Activated T-cell treated with anti-CD3 and anti-CD28 coated beads for 4 hours (primary cell): ENCODE results near the gene LARGE1.
"Not testable (repeated sequence)": the region's sequence is repeated elsewhere in the genome, so short reads cannot be mapped to it uniquely, and the experiment has no call there.

Experiments
- DNase-seq: peaks from one replicate; pipeline ENCODE4 v3.0.0-alpha.2; 2020

The LARGE1 gene

DNA sequence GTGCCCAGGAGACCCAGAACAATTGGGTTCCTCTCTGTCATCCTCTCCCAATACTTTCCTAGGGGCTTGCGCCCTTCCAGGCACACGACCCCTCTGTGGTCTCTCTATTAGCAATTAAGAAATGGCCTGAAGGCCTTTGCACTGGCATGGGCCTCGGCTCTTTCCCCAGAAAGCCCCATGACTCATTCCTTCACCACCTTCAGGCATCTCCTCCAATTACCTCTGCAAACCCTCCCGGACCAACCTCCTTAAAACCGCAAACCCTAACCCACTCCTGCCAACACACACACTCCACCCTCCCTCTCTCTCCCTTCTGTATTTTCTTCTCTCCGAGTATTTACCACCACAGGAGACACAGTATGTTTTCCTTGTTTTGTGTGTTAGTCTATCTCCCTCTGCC is 36.7 kb downstream of the LARGE1 start:
- no peak for DNase-seq

DNA sequence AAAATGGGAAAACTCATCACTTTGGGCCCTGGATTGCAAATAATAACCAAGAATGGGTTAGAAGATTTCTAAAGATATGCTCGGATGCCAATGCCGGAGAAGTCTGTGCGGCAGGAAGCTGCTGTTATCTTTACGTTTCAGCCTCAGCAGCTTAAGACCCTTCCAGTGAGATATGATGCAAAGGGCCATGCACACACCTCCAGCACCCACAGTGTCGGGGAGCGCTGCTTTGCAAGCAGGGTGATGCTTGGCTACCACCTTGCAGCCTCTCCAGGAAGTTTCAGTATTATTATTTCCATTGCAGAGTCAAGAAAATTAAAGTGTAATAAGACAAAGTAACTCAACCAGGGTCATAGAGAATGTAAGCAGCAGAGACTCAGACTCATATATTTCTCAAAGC is 37.3 kb downstream of the LARGE1 start:
- DNase-seq = no peak

DNA sequence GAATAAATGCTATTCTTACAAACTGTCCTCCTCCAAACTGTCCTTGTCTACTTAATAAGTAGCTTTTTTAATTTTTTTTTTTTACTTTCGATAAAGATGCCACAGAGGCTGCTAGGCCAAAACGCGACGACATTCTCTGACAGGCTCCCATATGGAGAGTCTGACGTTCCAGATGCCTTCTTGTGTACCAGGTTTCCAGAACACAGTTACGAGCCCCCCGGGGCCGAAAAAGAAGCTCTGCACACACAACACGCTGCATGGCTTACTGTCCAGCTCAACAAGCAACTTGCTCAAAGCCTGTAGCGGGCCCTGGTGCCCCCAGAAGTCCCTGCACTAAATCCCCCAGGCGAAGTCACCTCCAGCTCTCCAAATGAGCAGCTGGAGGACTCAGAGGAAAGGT is 39.3 kb downstream of the LARGE1 start:
- DNase-seq = no peak

GRCh38 chr22:33879796-33880195 is 40.5 kb downstream of the LARGE1 start:
- no peak for DNase-seq

DNA sequence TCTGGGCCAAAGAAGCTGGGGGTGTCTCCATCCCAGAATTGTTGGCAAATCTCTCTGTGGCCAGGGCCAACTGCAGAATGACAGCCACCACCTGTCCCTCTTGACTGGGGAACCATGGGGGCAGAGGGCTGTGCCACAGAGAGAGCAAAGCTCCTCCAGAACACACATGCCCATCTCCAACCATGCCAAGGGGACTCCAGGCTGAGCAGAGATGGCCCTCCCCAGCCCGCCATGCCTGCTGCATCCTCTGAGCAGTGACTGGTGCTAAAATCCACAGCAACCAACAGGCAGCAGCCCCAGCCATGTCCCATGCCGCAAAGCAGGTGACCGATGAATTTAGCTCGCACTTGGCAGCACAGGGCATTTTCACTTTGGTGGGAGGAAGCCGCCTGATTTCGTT is 45.0 kb downstream of the LARGE1 start:
- DNase-seq = no peak

- DNase-seq = no peak
These were observed 46.1 kb downstream of the LARGE1 start for GRCh38 chr22:33874206-33874605.

DNA sequence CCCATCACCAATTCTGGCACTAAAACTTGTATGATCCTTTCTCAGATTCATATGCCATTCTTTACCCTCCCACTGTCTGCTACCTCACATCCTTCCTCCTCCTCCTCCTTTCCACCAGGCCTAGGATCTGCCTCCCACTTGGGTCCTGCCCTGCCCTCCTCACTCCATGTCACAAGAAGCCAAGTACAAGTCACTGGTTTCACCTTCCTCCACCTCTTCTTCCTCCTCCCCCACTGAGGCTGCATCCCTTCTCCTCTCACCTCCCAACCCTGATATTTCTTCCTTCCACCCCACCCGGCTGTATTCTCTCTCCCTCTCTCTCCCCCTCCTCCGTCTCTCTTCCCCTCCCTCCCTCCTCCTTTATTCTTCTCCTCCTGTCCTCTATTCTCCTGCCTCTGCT is 46.6 kb downstream of the LARGE1 start:
- DNase-seq = no peak

DNA sequence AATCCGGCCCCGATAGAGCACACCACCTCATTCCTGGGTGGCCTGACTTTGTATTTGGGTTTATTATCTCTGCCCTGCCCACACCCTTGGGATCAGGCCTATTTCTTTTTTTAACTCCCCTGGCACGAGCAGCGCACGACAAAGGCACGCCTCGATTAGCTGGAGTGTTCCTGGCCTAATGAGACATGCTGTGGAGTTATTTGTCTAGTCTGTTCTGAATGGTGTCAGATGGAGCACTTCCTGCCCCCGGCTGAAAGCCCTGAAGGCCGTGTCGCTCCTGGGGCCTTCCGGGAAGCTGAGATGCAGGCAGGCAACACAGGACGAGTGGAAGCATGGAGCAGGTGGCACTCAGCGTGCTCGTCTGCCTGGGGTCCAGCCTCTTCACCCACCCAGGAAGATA is 47.1 kb downstream of the LARGE1 start:
- no peak for DNase-seq

GRCh38 chr22:33871935-33872334 is 48.3 kb downstream of the LARGE1 start:
- DNase-seq = no peak

DNA sequence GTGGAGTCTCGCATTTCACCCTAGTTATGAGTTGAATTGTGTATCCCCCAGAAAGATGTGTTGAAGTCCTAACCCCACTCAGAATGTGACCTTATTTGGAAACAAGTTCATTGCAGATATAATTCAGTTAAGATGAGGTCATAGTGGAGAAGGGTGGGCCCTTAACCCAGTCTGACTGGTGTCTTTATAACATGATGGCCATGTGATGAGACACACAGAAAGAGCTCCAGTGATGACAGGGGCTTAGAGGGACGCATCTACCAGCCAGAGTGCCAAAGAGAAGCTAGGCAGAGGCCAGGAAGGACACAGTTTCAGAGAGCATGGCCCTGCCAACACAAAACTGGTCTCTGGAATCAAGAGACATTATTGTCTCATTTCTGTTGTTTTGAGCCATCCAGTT is 50.3 kb downstream of the LARGE1 start:
- no peak for DNase-seq

DNA sequence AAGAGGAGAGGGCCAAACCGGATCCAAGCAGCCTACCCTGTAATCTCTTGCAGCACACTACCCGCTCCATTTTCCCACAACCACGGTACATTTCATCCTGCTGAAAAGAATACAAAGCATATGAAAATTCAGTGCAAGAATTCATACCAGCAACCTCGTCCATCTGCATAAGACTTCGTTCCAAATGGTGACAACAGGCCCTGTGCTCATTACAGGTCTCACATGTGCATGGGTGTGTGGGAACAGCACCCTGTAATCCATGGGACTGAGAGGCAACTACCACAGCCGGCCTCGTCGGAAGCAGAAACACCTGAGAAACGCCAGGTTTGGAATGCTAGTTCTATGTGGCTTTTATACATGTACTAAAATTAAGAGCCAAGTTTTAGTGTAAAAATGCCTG is 52.3 kb downstream of the LARGE1 start:
- no peak for DNase-seq

GRCh38 chr22:33867118-33867866 is 53.0 kb downstream of the LARGE1 start:
- DNase-seq = no peak

- DNase-seq = no peak
These were observed 53.8 kb downstream of the LARGE1 start for GRCh38 chr22:33866511-33866910.

- DNase-seq = no peak
These were observed 54.3 kb downstream of the LARGE1 start for GRCh38 chr22:33865996-33866395.

DNA sequence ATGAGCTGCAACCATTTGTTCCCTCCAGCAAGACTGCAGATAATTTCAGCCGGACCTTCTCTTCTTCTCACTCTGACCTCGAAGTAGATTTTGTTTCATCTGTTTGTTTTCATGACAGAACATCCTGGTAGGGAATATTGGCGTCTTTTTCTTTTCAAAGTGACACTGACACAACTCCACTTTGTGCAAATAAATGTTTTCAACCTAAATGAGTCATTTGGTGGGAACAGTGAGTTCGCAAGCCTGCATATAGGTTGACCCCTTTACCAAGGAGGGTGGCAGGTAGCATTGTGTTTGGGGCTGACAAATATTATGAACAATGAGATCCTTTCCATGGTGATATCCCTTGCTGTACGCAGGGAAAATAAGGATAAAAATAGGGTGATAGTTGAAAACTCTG is 55.0 kb downstream of the LARGE1 start:
- no peak for DNase-seq

DNA sequence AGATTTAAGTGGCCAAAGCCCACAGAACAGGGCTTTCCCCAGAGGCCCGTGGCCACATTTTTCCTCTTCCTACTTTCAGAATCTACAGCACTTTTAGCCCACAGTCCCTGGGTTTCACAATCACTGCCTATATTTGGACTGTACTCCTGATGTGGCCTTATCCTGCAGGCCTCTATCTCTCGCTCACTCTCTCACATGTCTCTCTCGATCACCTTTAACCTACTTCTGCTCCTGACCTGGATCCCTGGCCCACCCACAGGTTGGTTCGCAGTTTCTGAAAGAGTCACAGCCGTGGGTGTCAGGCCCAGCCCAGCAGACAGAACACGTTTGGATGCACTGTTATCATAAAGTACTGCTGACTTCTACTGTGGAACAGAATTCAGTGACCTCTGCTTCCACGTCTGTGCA is 55.5 kb downstream of the LARGE1 start:
- no peak for DNase-seq

- no peak for DNase-seq
These were observed 58.9 kb downstream of the LARGE1 start for GRCh38 chr22:33861216-33861875.

GRCh38 chr22:33860386-33860785 is 59.9 kb downstream of the LARGE1 start:
- no peak for DNase-seq

DNA sequence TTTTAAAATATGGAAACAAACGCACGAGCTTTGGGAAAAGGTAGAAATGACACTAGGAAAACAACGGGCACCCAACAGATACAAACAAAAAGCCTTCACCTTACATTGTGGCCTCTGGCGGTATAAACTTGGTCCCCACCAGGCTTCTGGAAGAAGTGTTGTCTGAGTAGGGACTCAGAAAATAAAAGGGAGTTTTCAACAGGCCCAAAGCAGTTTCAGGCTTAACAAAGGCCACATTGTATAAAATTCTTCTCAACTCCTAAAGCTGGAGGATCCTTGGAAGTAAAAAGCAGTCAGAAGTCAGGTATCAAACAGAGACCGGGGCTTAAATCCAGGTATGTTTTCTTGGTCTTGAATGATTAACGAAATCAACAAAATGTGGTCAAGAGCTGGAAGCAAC is 61.0 kb downstream of the LARGE1 start:
- DNase-seq = no peak

- DNase-seq = not testable (repeated sequence)
These were observed 61.6 kb downstream of the LARGE1 start for GRCh38 chr22:33858653-33859052.

DNA sequence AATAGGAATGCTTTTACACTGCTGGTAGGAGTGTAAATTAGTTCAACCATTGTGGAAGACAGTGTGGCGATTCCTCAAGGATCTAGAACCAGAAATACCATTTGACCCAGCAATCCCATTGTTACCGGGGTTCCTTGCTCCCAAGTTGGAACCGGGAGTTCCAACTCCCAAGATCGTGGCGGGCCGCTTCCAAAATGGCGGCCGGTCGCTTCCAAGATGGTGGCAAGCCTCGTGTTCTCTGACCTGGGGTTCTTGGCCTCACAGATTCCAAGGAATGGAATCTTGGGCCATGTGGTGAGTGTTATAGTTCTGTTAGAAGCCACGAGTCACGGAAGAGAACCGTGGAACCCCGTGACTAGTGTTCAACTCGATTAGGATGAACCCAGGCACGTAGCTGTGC is 62.5 kb downstream of the LARGE1 start:
- DNase-seq = not testable (repeated sequence)

- no peak for DNase-seq
These were observed 65.6 kb downstream of the LARGE1 start for GRCh38 chr22:33854724-33855123.

GRCh38 chr22:33853200-33854097 is 66.8 kb downstream of the LARGE1 start:
- no peak for DNase-seq
